Nephron (organoid): ENCODE results near the gene ATP9A.
"Not testable (repeated sequence)": the region's sequence is repeated elsewhere in the genome, so short reads cannot be mapped to it uniquely, and the experiment has no call there.

ENCODE experiments used
- H3K27ac Mint-ChIP-seq, 3 experiments: 2 replicates each; pipeline ENCODE4 v1.8.0; 2020; ENCODE audit warnings: mixed read lengths in 3 of 3, mild to moderate bottlenecking in 2 of 3, moderate library complexity in 1 of 3
- H3K27me3 Mint-ChIP-seq: 2 replicates; pipeline ENCODE4 v1.8.0; 2021; ENCODE audit warnings: low read depth, mild to moderate bottlenecking, moderate library complexity, mixed read lengths
- H3K36me3 Mint-ChIP-seq: 2 replicates; pipeline ENCODE4 v1.8.0; 2020; ENCODE audit warnings: low read depth, mixed read lengths
- H3K4me1 Mint-ChIP-seq: 2 replicates; pipeline ENCODE4 v1.8.0; 2020; ENCODE audit warnings: mixed read lengths
- H3K4me3 Mint-ChIP-seq, 3 experiments: 2 replicates each; pipeline ENCODE4 v1.8.0; 2020; ENCODE audit warnings: mild to moderate bottlenecking in 3 of 3, mixed read lengths in 3 of 3, moderate library complexity in 2 of 3
- H3K9me3 Mint-ChIP-seq: 2 replicates; pipeline ENCODE4 v1.8.0; 2020; ENCODE audit warnings: mixed read lengths
- TF ChIP-seq, protein P1 (sequence below), 3 experiments: fragments of 200-600 bp; sonication (generic); IDR thresholded peaks; one replicate each; pipeline ENCODE4 v1.5.0; 2021; ENCODE audit warnings: antibody characterized with exemption in 3 of 3; ENCODE audit not compliant: unreplicated experiment in 3 of 3

Gene ATP9A

GRCh38 chr20:51759769-51760510, 8.2 kb downstream of the ATP9A start:
- H3K27ac Mint-ChIP-seq: no peak overlapping the region
- peaks cover 23% of the 10 kb centered on the region for H3K36me3 Mint-ChIP-seq
- H3K4me1 Mint-ChIP-seq: no peaks in the 10 kb centered on the region
- TF ChIP-seq, protein P1, sequence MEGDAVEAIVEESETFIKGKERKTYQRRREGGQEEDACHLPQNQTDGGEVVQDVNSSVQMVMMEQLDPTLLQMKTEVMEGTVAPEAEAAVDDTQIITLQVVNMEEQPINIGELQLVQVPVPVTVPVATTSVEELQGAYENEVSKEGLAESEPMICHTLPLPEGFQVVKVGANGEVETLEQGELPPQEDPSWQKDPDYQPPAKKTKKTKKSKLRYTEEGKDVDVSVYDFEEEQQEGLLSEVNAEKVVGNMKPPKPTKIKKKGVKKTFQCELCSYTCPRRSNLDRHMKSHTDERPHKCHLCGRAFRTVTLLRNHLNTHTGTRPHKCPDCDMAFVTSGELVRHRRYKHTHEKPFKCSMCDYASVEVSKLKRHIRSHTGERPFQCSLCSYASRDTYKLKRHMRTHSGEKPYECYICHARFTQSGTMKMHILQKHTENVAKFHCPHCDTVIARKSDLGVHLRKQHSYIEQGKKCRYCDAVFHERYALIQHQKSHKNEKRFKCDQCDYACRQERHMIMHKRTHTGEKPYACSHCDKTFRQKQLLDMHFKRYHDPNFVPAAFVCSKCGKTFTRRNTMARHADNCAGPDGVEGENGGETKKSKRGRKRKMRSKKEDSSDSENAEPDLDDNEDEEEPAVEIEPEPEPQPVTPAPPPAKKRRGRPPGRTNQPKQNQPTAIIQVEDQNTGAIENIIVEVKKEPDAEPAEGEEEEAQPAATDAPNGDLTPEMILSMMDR (IDR thresholded peaks at IDR 0.05; ENCODE audit: unreplicated experiment in 3 of 3): no peak
- no peaks in the 10 kb centered on the region for H3K27me3 Mint-ChIP-seq
- H3K4me3 Mint-ChIP-seq: no peak overlapping the region
- H3K9me3 Mint-ChIP-seq: peaks cover 8% of the 10 kb centered on the region

- TF ChIP-seq, protein P1 (IDR thresholded peaks at IDR 0.05; ENCODE audit: unreplicated experiment in 3 of 3): no peak
- H3K4me3 Mint-ChIP-seq: no peak overlapping the region
- H3K36me3 Mint-ChIP-seq: peaks cover 23% of the 10 kb centered on the region
Observed at GRCh38 chr20:51758978-51759544, 9.1 kb downstream of the ATP9A start.

DNA sequence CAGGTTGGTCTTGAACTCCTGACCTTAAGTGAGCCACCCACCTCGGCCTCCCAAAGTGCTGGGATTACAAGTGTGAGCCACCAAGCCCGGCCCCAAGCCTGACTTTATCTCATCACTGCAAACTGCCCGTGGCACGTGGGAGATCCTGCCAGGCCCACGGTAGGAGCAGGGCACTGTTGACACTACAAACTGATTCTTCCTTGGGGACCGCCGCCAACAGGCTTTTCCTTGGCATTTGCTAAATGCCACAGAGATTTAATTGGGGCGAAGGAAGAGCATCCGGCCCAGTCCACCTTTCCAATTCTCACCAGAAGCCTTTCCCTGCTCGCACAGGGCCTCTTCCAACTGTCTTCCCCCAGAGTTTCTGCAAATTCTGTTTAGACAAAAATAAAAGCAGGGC, 11.0 kb downstream of the ATP9A start:
- Mint-ChIP-seq H3K27me3 (no peaks in the 10 kb centered on the region), H3K36me3 (peaks cover 27% of the 10 kb centered on the region), H3K4me3 (no peak overlapping the region), H3K4me1 (peaks cover 6% of the 10 kb centered on the region), H3K9me3 (peaks cover 8% of the 10 kb centered on the region), H3K27ac (no peak overlapping the region)
- TF ChIP-seq, protein P1 (IDR thresholded peaks at IDR 0.05; ENCODE audit: unreplicated experiment in 3 of 3): no peak

More at GRCh38 chr20:51758978-51759544, 9.1 kb downstream of the ATP9A start:
- no peak overlapping the region for H3K27ac Mint-ChIP-seq
- H3K9me3 Mint-ChIP-seq: peaks cover 8% of the 10 kb centered on the region
- H3K27me3 Mint-ChIP-seq: no peaks in the 10 kb centered on the region
- H3K4me1 Mint-ChIP-seq: no peaks in the 10 kb centered on the region

DNA sequence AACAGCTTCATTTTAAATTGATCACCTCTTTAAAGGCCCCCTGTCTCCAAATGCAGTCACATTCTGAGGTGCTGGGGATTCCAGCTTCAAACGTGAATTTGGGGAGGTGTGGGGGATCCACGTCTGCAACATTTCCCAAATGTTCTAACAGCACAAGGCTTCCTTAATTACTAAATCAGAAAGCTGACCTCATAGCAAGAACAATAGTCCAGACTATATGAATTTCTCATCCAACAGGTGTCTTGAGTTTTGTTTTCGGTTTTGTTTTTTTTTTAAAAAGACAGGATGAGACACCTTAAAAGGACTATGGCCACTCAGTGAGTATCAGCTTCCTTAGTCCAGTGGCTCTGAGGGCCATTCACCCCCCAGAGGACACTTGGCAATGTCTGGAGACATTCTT, 11.5 kb downstream of the ATP9A start:
- Mint-ChIP-seq H3K36me3 (peaks cover 24% of the 10 kb centered on the region), H3K9me3 (peaks cover 6% of the 10 kb centered on the region), H3K4me1 (peaks cover 10% of the 10 kb centered on the region), H3K27me3 (no peaks in the 10 kb centered on the region), H3K27ac (no peak overlapping the region), H3K4me3 (no peak overlapping the region)
- TF ChIP-seq, protein P1 (IDR thresholded peaks at IDR 0.05; ENCODE audit: unreplicated experiment in 3 of 3): no peak

DNA sequence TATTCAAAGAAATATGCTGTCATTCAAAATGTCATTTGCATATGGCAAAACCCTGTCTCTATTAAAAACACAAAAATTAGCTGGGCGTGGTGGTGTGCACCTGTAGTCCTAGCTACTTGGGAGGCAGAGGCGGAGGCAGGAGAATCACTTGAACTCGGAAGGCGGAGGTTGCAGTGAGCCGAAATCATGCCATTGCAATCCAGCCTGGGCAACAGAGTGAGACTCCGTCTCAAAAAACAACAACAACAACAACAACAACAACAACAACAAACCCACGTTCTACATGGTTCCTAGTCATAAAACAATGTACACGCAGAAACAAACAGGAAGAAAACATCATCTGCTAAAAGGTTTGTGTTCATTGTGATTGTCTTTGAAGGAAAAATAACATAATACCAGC, 15.0 kb downstream of the ATP9A start:
- H3K36me3 Mint-ChIP-seq, H3K27me3 Mint-ChIP-seq, H3K27ac Mint-ChIP-seq, H3K4me3 Mint-ChIP-seq, H3K9me3 Mint-ChIP-seq: not testable (repeated sequence)
- peaks cover 20% of the 10 kb centered on the region for H3K4me1 Mint-ChIP-seq

DNA sequence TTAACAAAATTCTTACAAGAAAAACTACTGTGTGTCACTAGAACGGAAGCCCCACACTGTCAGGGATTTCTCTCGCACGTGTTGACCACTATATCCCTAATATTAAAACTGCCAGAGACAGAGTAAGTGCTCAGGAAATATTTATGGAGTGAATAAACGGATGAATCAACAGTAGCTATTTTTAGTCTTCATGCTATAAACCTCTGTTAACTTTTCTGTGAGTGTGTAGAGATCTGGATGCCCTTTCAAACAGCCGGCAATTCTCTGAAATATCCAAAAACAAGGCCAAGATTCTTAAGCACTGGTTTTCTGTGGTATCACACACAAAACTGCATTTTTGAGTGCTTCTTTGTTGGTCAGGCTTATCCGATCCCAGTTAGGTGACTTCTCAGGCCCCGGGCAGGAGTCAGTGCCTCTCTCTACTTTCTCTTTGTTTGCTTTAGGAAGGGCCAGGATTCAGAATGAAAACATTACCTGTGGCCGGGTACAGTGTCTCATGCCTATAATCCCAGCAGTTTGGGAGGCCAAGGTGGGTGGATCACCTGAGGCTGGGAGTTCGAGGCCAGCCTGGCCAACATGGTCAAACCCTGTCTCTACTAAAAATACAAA, 15.7 kb downstream of the ATP9A start:
- Mint-ChIP-seq H3K4me3 (no peak overlapping the region), H3K36me3 (peaks cover 8% of the 10 kb centered on the region), H3K4me1 (peaks cover 24% of the 10 kb centered on the region), H3K27me3 (no peaks in the 10 kb centered on the region), H3K9me3 (no peaks in the 10 kb centered on the region), H3K27ac (peak overlapping the region; percentile 23 to 61 (median 39))
- TF ChIP-seq, protein P1 (IDR thresholded peaks at IDR 0.05; ENCODE audit: unreplicated experiment in 3 of 3): no peak
